GM18873 (cell line): ENCODE results near the gene EMID1.

ENCODE experiments used
- ATAC-seq: cut with Tn5 transposase; IDR thresholded peaks from one replicate; pipeline ENCODE4 v1.9.1; 2021; ENCODE audit warnings: mild to moderate bottlenecking, moderate library complexity, moderate number of reproducible peaks; ENCODE audit not compliant: unreplicated experiment, low FRiP score

The EMID1 gene

DNA sequence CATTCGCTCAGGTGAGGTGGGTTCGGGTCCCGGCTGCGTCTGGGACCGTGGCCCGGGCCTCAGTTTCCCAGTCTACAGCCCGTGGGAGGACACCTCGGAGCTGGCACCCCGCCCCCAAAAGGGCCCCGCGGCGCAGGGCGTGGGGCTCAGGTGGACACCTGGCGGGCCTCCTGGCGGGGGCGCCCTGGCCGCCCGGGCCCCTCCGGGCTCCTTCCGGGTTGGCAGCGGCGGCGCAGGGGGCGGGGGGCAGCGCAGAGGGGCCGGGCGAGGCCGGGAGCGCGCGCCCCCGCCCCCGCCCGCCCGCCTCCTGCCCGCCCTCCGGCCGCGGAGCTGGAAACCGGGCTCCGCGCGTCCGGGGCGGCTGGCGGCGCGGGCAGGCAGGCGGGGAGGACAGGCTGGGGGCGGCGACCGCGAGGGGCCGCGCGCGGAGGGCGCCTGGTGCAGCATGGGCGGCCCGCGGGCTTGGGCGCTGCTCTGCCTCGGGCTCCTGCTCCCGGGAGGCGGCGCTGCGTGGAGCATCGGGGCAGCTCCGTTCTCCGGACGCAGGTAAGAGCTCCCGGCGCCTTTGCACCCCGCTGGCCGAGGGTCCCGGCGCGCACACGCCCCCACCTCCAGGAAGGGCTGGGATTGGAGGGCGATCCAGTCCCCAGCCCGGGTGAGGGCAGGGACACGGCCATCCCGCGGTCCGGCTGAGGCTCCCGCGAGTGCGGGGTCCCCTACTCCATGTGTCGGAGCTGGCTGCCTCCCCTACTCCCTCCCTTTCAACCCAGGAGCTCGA lies at the start of gene EMID1:
EMID1 (plus strand) TSS at position 303 of the 778 bp plus-strand sequence; CDS start at position 446, 143 bp downstream.
- ATAC-seq, result no peak

DNA sequence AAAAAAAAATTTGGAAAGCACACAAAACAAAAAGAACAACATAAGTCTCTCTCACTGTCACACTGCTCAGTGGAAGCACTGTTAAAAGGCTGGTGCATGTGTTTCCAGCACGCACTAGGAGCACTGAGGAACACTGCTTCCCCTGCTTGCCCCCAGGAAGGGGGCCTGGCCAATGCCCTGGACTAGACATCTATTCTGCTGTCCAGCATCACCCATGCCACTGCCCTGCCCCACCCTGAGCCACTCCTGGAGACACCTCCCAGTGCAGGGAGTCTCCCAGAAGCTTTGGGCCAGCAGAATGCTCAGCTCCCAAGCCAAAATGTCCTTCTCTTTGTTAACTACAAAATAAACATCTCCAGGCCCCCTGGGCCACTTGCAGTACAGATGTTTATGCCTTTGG lies 49.7 kb upstream of the EMID1 start:
- no peak for ATAC-seq

DNA sequence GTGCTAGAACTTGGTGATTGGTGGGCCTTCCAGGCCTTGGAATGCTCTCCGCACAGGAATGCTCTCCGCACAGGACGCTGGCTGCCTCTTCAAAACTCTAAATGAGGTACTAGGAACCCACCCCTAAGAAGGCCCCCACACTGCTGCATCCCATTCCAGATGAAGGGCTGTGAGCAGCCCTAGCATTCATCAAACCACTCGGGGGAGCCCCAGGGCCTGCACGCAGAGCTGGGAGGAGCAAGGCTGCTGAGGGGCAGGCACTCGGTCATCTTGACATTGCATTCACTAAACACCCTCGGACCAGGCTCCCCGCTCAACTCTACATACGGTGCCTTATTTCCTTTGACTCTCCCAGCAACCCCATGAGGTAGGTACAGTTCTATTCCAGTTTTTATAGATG lies 49.2 kb upstream of the EMID1 start:
- no peak for ATAC-seq

DNA sequence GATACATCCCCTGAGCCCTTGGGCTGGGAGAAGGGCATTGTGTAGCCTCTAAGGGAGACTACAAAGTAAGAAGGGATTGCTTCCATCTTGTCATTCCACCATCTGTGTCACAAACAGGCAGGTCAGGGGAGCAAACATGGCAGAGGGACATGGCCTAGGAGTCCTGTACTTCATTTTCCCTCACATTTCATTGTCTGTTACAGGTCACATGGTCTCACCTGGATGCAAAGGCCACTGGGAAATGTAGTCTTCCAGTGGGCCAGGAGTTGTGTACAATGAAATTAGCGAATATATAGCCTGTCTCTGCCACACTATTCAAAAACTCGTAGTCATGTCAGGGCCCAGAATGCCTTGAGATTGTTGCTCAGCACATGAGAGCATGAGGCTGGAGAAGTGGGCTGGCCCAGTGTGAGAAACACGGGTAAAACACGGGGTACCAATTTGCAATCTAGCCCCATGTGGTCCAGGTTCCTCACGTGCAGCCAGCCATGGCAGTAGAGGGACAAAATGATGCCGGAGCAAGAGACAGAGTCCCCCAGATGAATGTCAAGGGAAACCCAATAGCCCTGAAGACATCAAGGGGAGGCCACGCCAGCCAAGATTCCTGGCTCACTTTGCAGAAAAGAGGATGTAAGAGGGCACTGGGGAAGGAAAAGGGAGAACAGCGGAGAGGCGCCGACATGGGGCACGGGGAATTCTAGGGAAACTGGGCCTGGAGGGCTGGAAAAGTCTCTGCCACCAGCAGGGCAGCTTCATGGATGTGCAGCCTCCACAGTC lies 47.7 kb upstream of the EMID1 start:
- ATAC-seq, result no peak

DNA sequence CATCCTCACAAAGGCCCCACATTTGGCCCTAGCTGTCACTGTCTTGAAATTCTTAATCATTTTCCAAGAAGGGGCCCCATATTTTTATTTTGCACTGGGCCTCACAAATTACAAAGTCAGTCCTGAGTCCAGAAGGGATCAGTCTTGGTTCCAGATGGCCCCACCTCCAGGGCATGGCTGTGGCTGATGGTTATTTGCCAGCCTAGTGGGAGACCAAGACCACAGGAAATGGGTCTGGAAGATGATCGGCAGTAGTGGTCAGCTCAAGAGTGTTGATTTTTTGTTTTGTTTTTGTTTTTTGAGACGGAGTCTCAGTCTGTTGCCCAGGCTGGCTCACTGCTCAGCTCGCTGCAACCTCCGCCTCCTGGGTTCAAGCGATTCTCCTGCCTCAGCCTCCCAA lies 47.1 kb upstream of the EMID1 start:
- no peak for ATAC-seq

DNA sequence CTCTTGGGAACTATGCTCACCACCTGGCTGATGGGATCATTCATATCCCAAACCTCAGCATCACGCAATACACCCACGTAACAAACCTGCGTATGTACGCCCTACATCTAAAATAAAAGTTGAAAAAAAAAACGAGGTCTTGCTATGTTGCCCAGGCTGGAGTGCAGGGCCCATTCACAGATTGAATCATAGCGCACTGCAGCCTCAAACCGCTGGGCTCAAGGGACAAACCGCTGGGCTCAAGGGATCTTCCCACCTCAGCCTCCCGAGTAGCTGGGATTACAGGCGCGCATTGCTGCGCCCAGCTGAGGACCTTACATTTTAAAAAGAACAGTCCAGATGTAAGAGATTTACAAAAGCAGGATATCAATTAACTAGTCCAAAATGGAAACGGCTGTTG lies 41.9 kb upstream of the EMID1 start:
- ATAC-seq, result no peak

DNA sequence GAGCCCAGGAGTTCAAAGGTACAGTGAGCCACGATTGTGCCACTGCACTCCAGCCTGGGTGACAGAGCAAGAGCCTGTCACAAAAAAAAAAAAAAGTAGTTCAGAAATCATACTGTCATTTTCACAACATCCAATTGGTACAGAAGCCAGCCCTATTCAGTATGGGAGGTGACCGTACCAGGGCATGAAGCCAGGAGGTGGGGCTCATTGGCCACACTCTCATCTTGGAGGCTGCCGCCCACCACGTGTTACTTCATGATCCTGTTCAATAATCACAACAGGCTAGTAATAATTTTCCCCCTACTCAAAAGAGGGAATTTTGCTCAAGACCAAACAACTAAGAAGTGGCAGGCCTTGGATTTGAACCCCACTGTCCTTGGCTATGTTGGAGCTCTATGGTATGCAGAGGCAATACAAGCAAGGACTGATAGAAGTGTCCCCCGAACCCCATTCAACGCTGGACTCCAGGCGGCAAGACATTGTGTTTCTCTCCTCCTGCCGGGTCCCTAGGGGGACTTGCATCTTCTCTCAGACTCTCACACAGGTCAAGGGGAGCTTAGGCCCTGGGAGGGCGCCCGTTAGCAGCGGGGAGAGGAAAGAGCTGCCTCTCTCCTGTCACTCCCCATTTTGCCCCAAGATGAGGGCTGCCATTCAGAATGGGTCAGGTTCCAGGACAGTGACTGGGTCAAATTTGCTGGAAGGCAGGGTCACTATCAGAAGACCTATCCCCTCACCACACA lies 40.2 kb upstream of the EMID1 start:
- no peak for ATAC-seq

DNA sequence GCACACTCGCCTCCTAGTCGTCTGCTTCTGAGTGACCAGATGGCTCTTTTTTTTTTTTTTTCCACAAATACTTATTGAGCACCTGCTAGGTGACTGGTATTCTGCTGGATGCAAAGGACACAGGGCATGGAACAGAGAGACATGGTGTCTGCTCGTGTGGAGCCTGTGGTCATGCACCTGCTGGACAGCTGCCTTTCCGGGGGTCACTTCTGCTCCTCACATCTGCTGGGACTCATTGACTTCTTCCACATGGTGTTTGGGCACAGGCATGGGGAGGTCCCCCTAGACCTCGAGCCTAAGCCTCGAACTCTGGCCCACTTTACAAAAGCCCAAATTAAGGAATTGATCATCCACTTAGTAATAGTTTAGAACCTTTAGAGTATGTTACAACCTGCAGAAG lies 39.5 kb upstream of the EMID1 start:
- ATAC-seq, result no peak

DNA sequence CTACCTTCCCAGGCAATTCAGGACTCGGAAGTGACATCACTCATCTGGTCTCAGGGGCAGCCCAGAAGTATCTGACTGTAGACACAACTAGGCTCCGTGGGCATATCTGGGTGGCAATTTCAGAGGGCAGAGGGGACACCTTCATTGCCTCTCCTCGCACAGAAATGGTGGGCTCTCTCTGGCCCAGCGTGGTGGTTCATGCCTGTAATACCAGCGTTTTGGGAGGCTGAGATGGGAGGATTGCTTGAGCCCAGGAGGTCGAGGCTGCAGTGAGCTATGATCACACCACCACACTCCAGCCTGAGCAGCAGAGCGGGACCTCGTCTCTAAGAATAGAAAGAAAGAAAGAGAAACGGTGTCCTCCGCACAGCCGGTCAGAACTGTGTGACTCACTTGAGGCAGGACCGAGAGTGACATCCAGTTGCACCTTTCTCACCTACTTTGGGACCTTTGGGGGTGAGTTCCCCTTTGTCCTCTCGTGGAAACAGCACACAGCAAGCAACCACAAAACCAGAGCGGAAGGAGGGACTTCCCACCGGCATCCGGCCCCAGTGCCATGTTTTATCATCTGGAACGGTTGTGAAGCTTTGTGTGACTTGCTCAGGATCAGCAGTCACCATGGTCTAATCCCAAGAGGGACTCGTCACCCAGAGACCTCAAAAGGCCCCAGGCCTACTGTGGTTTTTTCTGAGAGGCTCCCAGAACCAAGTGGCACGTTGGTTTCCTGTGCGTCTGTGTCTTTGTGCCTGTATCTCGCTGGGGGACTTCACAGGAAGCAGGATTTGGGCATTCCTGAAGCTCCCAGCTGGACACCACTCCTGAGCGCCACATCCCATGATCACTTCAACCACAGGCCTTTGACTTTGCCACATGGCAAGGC lies 38.4 kb upstream of the EMID1 start:
- ATAC-seq, result peak; percentile 88

DNA sequence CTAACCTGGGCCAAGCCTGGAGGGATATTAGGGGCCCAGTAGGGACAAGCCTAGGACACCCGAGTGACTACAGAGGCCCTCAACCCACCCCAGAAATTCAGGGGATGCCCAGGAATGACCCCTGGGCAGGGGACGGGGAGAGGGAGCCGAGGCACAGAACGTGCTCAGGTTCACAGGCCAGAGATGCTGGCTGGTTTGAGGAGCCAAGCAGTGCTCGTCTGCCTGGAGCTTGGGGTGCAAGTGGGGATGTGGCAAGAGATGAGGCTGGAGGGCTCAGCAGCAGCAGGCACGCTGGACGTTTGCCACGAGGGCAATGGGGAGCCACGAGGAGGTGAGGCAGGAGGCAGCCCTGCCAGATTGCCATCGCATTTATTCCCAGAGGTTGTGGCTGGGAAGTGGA lies 34.0 kb upstream of the EMID1 start:
- ATAC-seq, result no peak

DNA sequence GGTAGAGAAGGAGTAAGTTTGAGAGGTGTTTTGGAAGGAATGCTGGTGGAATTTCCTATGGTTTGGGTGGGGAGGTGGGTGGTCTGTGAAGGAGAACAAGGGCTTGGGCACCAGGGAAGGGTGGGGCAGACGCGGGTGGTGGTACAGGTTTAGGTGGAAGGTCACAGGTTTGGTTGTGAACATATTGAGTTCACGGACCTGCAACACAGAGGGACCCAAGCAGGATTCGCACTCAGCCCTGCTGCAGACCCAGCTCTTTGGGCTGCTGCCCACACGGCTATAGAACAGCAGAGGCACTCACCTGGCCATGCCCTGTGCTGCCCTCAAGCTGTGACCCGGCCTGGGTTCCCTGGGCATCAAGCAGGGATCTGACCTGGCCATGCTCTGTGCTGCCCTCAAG lies 33.5 kb upstream of the EMID1 start:
- no peak for ATAC-seq

DNA sequence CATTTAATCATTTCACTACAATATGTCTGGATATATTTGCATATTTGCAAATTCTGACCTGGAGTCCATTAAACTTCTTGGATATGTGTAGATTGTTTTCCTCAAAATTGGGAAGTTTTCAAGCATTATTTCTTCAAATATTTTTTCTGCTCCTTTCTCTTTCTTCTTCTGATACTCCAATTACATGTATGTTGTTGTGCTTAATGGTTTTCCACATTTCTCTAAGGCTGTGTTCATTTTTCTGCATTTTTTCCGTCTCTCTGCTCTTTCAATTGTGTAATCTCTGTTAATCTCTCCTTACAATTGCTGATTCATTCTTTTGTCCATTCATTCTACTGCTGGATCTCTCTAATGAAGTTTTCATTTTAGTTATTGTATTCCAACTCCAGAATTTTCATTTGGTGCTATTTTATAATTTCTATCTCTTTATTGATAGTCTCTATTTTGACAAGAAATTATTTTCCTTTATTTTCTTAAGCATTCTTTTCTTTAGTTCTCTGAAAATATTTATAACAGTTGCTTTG lies 30.3 kb upstream of the EMID1 start:
- ATAC-seq, result no peak

DNA sequence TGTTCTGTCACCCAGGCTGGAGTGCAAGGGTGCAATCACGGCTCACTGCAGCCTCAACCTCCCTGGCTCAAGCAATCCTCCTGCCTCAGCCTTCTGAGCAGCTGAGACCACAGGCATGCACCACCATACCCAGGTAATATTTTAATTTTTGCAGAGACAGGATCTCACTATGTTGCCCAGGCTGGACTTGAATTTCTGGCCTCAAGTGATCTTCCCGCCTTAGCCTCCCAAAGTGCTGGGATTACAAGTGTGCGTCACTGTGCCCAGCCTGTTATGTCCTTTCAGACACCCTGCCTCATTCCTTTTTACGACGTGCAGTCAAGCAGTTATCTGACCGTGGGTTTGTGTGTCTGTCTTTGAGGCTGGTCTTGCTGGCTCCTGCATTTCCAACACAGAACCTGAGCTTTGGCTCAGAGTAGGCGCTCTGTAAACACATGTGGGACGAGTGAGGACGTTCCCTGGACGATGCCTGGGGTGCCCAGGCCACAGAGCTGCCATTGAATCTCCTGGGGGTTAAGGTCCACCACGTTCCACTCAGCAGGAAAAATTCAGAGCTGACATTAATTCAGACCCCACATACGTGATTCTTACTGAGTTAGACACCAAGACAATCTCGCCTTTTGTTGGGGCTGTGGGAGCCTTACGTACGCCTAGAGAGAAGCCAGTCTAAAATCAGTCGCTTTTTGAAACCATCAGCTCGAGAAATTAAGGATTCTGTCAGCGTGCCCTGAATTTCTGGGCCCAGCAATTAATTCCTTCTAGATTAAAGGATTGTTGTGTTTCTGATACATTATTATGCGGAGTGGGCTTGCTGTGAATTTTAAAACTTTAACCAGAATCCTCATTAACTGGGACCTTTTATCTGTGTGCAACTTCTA lies 21.5 kb upstream of the EMID1 start:
- no peak for ATAC-seq

DNA sequence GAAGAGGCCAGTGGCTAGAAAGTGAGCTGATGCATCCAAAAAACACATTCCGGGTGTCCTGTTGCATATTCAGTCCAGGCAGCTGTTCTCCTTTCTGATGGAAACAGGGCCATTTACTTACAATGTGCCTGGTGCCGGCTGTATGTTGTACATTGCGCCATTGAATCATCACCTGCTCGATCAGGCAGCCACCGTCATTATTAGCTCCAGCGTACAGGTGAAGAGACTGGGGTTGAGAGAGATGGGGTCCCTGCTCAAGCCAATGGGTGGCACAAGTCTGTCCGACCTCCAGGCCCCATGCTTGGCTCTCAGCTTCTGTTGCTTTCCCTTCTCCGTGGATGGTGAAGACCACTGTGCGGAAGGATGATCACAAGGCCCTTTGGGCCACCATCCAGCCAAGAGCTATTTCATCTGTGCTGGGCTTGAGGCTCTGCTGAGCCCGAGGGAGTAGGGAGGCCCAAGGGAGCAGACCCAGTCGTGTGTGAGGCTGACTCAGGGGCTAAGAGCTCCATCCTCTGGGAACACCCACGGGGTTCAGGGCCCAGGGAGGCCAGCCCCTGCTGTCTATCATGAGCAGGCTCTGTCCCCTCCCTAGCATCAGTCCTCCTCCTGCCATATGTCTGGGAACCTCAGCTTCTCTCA lies 20.7 kb upstream of the EMID1 start:
- no peak for ATAC-seq

DNA sequence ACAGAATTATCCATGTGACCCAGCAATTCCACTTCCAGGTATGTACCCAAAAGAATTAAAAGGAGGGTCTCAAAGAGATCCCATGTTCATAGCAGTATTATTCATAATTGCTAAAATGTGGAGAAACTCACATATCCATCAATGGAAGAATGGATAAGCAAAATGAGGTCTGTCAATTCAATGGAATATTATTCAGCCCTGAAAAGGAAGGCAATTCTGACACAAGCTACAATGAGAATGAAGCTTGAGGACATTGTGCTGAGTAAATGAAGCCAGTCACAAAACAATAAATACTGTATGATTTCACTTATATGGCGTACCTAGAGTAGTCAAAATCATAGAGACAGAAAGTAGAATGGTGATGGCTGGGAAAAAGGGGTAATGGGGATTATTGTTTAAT lies 19.4 kb upstream of the EMID1 start:
- no peak for ATAC-seq

DNA sequence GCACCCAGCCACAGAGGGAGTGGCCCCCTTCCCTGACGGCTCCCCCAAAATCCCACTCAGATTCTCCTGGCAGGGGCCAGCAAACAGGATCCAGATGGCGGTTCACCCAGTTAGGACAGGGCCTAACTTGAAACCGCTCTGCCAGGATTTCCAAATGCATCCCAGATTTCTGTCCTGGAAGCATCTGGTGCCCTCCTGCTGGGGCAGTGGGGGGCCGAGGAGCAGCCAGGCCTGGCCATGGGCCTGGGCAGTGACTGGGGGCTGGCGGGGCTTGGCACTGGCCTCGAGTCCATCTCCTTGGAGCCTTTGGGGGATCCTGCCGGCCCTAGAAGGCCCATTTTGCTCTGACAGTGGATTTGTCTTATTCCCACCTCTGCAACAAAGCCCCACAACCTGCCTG lies 17.9 kb upstream of the EMID1 start:
- no peak for ATAC-seq

DNA sequence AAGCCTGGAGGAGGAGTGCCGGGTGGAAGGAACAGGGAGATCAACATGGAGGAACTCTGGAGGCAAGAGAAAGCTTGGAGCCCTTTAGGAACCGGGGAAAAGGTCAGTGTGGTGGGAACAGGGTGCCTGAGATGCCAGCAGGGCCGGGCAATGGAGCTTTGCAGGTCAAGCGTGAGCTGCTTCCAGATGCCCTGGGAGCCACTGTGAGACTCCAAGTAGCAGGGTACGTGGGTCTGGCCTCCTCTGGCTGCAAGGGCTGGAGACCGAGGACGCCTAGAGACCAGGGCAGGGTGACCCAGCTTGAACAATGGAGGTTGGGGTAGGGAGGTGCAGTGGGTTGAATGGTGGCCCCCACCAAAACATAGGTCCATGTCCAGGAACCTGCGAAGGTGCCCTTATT lies 15.6 kb upstream of the EMID1 start:
- ATAC-seq, result no peak

DNA sequence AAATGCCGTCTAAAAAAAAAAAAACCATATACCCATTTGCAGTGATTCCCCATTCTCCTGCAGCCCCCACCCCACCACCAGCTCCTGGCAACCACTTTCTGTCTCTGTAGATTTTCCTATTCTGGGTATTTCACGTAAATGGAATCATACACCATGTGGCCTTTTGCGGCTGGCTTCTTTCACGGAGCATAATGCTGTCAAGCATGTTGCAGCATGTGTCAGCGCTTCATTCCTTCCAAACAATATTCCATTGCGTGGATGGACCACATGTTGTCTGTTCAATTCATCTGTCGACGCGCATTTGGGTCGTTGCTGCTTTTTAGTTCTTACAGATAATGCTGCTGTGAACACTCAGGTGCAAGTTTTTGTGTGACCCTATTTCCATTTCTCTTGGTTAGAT lies 14.8 kb upstream of the EMID1 start:
- ATAC-seq, result no peak

DNA sequence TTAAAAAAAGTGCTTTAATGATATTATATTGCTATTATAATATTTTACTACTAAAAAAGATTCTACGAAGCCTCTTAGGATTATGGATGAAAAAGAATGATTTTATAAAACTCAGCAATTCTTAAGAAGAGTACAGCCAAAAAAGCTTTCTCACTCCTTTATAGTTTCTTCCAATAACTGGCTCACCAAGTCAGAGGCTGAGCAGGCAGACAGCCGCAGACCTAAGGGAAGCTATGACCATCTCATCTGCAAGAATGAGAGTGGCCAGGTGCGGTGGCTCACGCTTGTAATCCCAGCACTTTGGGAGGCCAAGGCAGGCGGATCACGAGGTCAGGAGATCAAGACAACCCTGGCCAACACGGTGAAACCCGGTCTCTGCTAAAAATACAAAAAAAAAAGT lies 12.7 kb upstream of the EMID1 start:
- no peak for ATAC-seq
